NCI-H1417 treated with DMSO at 0.1 percent for 48 hours (cell line): ENCODE data around the gene LRRC9.
"Not testable (repeated sequence)": the region's sequence is repeated elsewhere in the genome, so short reads cannot be mapped to it uniquely, and the experiment has no call there.

ENCODE experiments used
- DNase-seq: peaks from one replicate; lab custom pipeline; 2025; lab: John Stamatoyannopoulos, UW

LRRC9 gene

DNA sequence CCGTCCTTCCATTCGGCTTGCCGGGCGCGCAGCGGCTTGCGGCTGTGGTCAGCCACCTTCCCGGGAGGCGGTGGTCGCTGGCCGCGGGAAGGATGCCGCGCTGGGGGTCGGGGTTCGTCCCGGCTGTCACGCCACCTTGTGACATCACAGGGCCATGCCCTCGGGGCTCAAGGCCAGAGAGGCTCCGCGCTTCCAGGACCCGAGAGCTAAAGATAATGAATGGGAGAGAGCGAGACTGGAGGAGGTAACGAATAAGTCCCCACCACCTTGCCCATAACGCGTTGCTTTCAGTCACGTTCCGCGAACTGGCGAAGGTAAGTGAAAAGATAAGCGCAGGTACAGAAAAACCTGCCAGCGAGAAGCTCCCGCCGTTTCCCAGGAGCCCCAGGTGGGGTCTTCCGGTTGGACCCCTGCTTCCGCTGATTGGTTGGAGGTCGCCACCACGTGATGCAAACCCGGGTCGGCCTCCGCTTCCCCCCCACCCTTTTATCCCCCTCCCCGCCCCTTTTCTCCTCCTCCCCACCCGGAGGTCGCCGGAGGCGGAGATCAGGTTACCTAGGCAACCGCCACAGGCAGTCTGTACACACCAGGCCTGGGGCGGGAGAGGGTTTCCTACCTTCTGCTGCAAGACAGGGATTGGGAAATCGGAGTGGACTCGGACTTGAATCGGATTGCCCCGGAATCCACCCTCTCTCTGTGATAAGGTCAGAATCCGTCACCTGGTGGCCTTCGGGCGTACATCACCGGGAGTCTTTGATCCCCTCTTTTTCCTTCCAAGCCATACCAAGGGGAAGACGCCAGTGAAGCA, at the start of gene LRRC9:
LRRC9 (plus strand) TSS at position 575 of the 808 bp plus-strand sequence.
- no peak for DNase-seq

DNA sequence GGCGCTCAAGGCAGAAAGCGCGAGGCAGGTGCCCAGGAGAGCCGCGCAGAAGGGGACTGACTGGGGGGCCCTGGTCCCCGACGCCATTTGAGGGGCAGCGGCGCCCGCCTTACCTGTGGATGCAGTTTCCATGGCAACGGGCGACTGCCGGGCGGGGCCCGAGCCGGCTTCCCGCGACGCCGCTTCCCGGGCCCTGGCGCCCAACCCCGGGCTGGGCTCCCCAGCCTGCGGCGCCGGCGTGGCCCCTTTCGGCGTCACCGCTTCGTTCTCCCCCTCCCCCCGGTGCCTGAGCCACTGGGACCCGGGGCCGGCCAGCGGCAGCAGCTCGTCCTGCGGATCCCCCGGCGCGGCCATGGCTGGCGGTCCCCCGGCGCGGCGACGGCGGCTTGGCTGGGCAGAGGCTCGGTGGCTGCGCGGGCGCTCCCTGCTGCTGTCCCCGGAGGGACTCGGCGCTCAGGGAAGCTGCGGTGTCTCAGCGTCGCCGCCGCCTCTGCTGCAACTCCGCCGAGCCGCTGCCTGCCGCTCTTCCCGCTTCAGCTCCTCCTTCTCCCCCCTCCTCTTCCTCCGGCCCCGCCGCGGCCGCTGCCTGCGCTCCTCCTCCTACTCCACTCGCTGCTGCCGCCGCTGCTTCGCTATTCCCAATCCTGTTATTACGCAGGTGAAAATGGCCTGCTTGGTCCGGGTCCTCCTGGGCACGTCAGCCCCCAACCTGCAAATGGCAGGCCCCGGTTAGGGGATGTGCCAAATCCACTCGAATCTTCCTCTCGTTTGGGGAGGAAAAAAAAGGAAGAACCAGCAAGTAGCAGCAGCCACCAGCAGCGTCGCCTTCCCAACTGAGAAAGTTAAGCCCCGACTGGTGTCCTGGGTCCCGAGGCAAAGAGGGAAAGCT, 49.4 kb upstream of the LRRC9 start, which contains the start of gene RTN1:
RTN1 (minus strand) TSS at position 500 of the 889 bp plus-strand sequence; CDS start at position 354, 146 bp downstream.
- DNase-seq, result no peak

DNA sequence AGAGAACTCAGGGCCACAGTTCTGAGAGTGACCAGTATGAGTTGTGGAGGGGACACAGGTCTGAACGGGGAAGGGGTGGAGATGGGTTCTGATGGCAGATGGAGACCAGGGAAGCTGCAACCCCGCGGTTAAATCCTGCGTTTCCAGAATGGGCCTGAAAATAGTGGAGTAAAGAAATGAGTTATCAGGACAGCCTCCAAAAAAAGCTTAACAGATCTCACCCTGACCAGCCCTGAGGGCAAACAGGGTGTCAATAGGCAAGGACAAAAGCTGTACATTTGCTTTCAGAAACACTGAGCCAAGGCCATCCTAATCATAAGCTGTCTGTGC, 48.8 kb upstream of the LRRC9 start:
- no peak for DNase-seq

DNA sequence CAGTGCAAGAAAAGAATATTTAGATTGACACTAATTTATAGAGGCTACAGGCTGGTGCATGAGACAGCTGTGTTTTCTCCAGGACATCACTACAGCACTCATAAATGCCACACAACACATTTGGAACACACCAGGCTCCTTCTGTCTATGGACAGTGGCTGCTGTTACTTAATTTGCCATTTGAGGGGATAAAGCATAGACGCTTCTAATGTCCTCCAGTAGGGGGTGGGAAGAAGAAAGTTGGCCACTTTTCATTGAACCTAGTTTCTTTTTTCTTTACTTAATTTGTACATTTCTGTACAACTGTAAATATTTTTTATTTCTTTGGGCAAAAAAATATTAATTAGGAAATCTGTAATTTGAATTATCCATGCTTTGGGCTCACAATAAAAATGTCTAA, 37.0 kb upstream of the LRRC9 start:
- DNase-seq, result no peak

DNA sequence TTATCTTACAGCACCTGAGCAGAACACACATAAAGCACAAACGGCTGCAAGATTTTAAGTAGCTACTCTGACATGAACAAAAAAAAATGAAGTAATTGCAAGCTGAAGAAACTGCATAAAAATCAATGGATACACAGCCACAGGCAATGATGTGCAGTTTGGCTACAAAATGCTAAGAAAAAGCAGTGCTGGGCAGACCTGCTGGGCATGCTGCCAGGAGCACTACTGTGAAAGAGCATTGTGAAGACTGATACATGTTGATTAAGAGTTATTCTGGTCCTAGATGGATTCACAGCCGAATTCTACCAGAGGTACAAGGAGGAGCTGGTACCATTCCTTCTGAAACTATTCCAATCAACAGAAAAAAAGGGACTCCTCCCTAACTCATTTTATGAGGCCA, 29.3 kb upstream of the LRRC9 start:
- DNase-seq, result no peak

DNA sequence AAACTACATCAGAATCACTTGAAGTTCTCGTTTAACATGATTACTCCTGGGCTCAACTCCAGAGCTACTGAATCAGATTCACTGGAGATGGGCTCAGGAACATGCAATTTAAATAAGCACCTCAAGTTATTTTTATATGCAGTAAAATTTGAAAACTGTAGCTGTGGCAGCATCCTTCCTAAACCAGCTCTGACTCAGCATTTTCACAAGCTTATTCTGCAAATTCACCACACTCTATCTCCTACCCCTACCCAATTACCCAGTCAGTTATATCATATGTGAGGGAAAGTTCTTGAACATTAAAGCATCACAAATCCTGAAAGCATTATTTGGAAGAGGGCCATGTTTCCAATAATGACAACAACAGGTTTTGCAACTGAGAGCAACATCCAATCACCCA, 24.2 kb upstream of the LRRC9 start:
- DNase-seq, result no peak

DNA sequence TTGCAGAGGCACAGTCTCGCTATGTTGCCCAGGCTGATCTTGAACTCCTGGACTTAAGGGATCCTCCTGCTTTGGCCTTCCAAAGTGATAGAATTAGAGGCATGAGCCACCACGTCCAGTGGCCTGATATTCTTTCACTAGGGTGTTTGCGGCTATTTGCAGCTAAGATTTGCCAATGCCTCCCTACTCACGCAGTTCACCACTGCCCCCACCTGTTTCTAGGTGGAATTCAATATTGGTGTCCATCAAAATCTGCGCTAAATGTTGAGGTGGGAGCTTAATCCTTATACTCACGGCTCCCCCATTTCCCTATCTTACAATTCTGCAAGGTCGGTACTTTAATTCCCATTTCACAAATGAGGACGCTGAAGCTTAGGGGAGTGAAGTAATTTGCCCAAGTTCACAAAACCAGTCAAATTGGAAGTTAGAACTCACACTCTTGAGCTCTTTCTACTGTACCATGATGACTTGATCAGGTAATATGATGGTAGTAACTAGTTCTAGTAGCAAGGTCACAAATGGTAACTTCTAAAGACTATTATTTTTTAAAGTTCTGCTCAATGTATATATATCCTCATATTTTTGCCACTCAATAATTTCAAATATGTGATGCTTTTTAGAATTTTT, 22.1 kb upstream of the LRRC9 start:
- DNase-seq, result no peak

DNA sequence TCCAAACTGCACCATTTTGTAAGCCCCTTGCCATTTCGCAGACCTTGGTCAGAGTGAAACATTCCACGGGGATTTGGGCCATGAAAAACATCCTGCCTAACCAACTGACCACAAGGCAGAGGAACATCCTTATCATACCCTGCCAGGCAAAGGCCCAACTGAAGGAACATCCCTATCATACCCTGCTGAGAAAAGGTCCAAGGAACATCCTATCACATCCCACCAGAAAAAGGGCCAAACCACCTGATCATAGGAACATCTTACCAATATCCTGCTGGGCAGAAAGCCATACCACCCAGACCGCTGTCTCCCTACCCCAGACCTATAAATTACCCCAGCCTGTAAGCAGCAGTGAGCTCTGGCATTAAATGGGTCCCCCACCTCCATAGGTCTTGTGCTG, 19.4 kb upstream of the LRRC9 start:
- no peak for DNase-seq

DNA sequence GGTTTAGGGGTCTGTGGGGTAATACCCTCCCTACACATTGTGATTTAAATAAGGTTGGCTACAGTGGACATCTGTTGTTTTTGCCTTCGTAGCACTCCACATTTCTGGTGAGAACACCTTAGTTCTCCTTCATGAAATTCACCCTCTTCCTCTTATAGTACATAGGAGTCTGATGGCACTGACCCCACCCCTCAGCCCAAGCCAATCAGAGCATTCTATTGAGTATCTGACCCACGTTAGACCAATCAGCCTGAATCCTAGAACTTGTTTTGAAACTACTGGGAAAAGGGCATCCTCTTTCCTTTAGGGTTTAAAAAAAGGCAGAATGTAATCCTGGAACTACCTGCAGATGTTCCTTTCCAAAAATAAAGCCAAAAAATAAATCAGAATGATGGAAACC, 15.8 kb upstream of the LRRC9 start:
- DNase-seq, result no peak

DNA sequence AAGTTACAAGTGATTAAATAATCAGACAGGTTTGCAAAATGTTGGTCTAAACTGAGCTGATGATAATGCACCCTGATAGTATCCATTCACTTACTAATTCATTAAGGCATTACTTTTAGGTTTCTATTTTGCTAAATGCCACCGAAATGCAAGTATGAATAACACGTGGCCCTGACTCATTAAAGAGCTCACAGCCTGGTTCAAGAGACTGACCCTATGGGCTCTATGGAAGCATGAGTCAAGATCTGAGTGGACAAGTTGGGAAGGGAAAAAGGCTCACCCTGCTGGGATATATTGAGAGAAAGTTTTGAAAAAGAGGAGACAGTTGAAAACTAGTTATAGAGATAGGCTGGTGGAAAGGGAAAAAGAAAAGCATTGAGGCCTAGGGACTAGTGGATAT, 14.8 kb upstream of the LRRC9 start:
- DNase-seq, result no peak

DNA sequence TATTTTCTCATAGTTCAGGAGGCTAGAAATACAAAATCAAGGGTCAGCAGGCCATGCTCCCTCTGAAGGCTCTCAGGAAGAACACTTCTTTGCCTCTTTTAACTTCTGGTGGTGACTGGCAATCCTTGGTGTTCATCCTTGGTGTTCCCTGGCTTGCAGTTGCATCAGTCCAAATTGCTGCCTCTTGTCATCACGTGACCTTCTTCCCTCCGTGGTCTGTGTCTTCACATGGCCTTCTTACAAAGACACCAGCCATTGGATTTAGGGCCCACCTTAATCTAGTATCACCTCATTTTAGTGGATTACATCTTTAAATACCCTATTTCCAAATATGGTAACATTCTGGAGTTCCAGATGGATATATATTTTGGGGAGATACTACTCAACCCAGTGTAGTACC, 7.5 kb upstream of the LRRC9 start:
- DNase-seq, result no peak

DNA sequence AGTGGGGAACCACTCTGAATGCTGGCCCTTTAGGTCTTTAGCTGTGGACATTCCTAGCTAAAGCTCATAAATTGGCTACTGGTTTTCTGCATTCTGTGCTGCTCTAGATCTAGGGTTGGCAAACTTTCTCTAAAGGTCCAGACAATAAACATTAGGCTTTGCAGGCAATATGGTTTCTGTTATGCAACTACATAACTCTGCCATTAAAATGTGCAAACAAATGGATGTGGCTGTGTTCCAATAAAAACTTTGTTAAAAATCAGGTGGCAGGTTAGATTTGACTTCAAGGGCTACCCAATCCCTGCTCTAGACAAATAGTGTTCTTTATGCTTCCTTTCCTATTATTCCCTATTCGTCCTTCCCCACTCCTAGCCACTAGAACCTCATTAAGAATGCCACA, 6.8 kb upstream of the LRRC9 start:
- DNase-seq, result no peak

DNA sequence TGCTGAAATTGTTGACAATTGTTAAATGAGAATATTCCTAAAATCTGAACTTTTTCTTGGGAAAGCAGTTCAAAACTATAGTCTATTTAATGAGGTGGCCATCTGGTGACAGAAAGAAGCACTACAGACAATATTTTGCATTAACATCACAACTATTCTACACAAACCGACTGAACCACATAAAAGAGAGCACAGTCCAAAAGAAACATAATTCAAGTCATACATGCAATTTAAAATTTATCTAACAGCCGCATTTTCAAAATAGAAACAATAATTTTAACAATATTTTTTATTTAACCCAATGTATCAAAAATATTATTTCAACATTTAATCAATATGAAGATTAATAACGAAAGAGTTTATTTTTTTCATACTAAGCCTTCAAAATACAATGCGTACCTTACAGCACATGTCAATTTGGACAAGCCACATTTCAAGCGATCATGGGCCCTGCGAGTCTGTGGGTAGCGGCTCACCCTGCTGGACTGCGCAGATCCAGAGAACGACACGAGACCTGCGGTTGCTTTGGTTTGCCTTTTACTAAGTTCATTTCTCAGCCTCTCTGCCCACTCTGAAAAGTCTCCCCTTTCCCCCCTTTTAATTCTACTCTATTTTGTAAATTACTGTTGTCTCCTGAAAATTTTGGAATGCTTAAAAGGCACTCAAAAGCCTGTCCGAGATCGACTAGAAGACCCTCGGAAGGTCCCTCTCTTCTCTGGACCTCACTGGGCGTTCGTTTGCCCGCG, 947 bp upstream of the LRRC9 start:
- DNase-seq, result no peak

DNA sequence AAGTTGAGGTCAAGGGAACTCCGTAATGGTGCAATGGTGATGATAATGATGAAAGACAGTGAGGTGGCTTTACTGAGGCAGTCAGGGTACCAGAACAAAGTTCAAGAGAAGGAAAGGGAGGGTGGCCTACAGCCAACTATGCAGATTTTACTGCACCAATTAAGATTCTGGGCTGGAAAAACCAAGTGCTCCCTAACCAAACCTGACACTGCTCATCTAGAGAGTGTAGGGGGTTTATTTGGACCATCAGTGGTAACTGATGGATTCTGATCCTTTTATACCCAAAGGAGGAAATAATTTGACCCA, 387 bp downstream of the LRRC9 start:
- no peak for DNase-seq

DNA sequence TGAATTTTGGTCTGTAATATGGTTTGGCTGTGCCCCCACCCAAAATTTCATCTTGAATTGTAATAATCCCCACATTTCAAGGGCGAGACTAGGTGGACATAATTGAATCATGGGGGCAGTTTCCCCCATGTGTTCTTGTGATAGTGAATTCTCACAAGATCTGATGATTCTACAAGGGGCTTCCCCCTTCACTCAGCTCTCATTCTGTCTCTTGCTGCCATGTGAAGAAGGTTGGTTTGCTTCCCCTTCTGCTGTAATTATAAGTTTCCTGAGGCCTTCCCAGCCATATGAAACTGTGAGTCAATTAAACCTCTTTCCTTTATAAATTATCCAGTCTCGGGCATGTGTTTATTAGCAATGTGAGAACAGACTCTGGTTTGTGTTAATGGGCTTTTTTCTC, 5.9 kb downstream of the LRRC9 start:
- no peak for DNase-seq

DNA sequence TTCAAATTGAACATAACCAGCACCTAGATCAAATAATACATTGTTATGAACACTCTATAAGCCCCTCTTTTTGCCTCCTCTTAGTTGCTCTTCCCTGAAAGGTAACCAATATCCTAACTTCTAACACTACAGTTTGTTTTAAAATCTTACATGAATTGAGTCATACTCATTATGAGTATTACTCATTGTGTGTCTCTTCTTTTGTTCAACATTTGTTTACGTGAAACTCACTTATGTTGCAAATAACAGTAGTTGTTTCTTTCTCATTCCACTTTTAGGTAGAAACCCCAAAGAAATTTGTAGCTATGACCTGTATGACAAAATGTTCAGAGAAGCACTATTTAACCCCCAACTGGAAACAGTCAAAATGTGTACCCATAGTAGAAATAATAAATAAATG, 6.6 kb downstream of the LRRC9 start:
- no peak for DNase-seq

DNA sequence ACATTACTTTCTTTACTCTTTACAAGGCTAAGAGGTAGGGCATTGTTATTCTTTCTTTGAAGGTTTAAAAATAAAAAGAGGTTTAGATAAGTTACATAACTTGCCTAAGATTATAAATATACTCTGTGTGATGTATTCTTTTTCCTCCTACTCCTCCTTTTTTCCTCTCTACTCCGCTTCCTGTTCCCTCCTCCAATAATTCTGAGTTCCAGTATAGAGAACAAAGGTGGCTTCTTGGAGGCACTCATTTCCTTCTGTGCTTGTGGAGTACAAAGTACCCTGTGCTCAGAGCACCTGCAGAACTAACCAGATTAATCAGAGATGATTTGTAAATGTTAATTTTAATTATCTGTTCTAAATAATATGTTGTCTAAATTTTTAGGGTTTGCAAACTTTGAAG, 11.3 kb downstream of the LRRC9 start:
- DNase-seq, result no peak

DNA sequence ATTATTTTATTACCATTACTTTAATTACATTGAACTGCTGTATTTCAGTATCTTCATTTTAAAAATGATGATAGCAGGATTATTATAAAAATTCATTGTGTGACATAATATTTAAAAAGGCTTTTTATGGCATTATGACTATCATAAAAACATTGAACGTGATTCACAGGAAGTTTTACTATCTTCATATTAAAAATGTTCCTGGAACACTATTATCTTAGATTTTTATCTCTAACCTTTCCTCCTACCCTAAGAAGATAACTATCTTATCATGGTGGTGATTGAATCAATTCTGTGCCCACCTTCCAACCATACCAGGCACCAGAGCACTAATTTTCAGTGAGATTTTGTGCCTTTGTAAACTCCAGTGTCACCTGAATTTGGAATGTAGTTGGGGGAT, 16.2 kb downstream of the LRRC9 start:
- DNase-seq, result no peak

DNA sequence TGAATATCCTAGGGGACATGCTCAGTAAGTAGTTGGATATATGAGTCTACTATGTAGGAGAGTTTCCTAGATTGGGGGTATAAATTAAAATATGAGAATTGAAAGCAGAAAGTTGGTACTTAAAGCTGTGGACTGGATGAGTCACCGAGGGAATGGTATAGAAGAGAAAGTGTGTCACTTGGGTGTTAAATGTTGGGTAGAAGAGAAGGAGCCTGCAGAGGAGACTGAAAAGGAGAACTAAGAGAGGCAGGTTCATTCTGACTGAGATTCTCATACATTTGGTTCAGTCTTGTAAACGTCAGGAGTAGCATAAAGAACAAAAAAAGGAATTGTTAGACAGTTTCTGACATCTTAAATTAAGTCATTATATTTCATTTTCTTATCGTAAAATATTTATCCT, 19.9 kb downstream of the LRRC9 start:
- DNase-seq, result no peak

DNA sequence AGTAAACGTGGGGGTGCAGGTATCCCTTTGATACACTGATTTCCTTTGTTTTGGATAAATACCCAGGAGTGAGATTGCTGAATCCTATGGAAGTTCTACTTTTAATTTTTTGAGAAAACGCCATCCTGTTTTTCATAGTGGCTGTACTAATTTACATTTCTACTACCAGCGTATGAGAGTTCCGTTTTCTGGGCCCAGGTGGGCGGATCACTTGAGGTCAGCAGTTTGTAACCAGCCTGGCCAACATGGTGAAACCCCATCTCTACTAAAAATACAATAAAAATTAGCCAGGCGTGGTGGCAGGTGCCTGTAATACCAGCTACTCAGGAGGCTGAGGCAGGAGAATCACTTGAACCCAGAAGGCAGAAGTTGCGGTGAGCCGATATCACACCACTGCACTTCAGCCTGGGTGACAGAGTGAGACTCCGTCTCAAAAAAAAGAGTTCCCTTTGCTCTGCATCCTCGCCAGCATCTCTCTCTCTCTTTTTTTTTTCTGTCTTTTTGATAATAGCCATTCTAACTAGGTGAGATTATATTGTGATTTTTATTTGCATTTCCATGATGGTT, 22.4 kb downstream of the LRRC9 start:
- not testable (repeated sequence) for DNase-seq

DNA sequence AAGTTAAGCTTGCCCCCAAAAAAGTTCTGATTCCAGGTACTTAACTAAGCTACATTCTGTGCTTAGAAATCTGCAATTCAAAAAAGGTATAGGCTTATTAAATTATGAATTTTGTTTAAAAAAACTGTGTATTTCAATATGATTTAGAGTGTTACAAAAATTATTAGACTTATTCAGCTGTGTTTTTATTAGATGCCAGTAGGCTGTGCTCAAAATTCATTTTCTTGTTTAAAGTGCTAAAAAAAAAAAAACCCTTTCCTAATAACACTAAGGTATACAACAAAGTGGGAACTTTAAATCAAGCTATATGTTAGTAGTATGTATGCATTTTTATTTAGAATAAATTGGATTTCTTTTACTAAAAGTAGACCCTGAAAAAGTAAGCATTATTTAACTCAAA, 25.0 kb downstream of the LRRC9 start:
- no peak for DNase-seq

DNA sequence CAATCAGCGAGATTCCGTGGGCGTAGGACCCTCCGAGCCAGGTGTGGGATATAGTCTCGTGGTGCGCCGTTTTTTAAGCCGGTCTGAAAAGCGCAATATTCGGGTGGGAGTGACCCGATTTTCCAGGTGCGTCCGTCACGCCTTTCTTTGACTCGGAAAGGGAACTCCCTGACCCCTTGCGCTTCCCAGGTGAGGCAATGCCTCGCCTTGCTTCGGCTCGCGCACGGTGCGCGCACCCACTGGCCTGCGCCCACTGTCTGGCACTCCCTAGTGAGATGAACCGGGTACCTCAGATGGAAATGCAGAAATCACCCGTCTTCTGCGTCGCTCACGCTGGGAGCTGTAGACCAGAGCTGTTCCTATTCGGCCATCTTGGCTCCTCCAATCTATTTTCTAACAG, 32.2 kb downstream of the LRRC9 start:
- DNase-seq, result not testable (repeated sequence)
